Activated CD4-positive, alpha-beta T cell treated with anti-CD3 and anti-CD28 coated beads, Interleukin-2, amount 10 ng/mL, durations not matched to agents 7 days and 5 days (primary cell): Measurements from ENCODE around the gene TMEM156. TPM values are rescaled to one million over a fixed set of nuclear protein-coding genes. Genes with fewer than 3 reads are reported as not detected.
"Not testable (repeated sequence)": the region's sequence is repeated elsewhere in the genome, so short reads cannot be mapped to it uniquely, and the experiment has no call there.

ENCODE experiments used
- CTCF ChIA-PET: fragments of 350-600 bp; sonication (Branson Sonifier 250); formaldehyde crosslinking; loops from one replicate; lab custom pipeline; 2021; ENCODE audit warnings: antibody characterized with exemption; lab: Charles Lee
- POLR2A ChIA-PET: fragments of 350-600 bp; sonication (Branson Sonifier 250); formaldehyde crosslinking; loops from one replicate; lab custom pipeline; 2021; ENCODE audit warnings: antibody characterized with exemption; lab: Charles Lee
- DNase-seq: peaks from one replicate; pipeline ENCODE4 v3.0.0-alpha.2; 2020
- H3K27ac Mint-ChIP-seq: one replicate; pipeline ENCODE4 v1.8.0; 2021; ENCODE audit warnings: mild to moderate bottlenecking, moderate library complexity, mixed read lengths
- H3K27me3 Mint-ChIP-seq: one replicate; pipeline ENCODE4 v1.8.0; 2021; ENCODE audit warnings: mixed read lengths
- H3K36me3 Mint-ChIP-seq: one replicate; pipeline ENCODE4 v1.8.0; 2021; ENCODE audit warnings: low read depth, mixed read lengths
- H3K4me1 Mint-ChIP-seq: one replicate; pipeline ENCODE4 v1.8.0; 2021; ENCODE audit warnings: mixed read lengths
- H3K4me3 Mint-ChIP-seq: one replicate; pipeline ENCODE4 v1.8.0; 2021; ENCODE audit warnings: mild to moderate bottlenecking, moderate library complexity, mixed read lengths
- H3K9me3 Mint-ChIP-seq: one replicate; pipeline ENCODE4 v1.8.0; 2021; ENCODE audit warnings: mixed read lengths
- total RNA-seq, 2 experiments: library from RNA; stranded (reverse); gene quantifications; one replicate each; pipeline ENCODE4 v1.2.3, GENCODE V29; 2021

TMEM156 gene
- total RNA-seq, 2 experiments from 2014 or later, result 19.5 to 19.6 TPM

DNA sequence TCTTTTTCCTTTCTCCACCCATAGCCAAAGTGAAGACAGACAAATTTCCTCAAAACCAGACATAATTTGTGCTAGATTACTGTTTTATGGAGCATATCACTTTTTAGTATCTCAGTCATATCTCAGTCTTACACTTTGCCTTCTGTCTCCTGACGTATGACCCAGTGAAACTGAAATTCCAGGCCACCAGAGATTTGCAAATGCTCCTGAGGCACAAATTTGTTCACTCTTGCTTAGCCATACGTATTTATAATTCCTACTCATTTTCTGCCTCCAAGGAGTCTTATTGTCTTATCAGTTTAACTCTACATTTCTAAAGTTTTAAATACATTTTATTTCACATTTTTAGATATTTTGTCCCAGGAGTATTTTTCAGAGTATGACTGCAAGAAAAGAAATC lies 10.0 kb downstream of the TMEM156 start:
- H3K36me3 Mint-ChIP-seq, result peaks cover 50% of the 10 kb centered on the region
- ChIA-PET CTCF (no interaction called here), POLR2A (no interaction called here)
- peaks cover 16% of the 10 kb centered on the region for H3K4me1 Mint-ChIP-seq
- no peak overlapping the region for H3K4me3 Mint-ChIP-seq
- peaks cover 32% of the 10 kb centered on the region for H3K9me3 Mint-ChIP-seq
- no peaks in the 10 kb centered on the region for H3K27me3 Mint-ChIP-seq
- no peak overlapping the region for H3K27ac Mint-ChIP-seq
- no peak for DNase-seq

DNA sequence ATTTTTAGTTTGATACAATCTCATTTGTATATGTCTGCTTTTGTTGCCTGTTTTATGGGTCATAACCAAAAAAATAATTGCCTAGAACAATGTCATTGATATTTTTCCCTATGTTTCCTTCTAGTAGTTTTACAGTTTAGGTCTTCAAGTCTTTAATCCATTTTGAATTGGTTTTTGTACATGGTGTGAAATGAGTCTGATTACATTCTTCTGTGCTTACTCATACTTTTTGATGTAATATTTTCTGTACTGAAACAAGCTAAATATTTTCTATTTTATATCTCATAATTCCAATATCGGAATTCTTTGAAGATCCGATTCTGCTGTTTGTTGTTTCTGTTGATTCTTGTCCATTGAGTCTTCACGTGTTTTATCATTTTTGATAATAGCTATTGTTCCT lies 10.6 kb downstream of the TMEM156 start:
- Mint-ChIP-seq H3K27me3 (no peaks in the 10 kb centered on the region), H3K4me3 (no peak overlapping the region), H3K36me3 (peaks cover 49% of the 10 kb centered on the region), H3K9me3 (peaks cover 34% of the 10 kb centered on the region), H3K27ac (no peak overlapping the region), H3K4me1 (peaks cover 14% of the 10 kb centered on the region)
- POLR2A ChIA-PET, result no interaction called here
- CTCF ChIA-PET, result no interaction called here
- DNase-seq, result no peak

DNA sequence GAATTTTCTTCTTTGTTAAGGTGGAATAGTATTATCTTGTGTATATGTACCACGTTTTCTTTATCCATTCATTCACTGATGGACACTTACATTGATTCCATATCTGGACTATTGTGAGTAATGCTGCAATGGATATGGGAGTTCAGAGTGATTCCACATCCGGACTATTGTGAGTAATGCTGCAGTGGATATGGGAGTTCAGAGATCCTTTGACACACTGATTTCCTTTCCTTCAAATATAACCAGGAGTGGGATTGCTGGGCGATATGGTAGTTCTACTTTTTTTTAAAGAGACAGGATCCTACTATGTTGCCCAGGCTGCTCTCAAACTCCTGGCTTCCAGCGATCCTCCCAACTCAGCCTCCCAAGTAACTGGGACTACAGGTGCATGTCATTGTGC lies 12.1 kb downstream of the TMEM156 start:
- CTCF ChIA-PET, result no interaction called here
- Mint-ChIP-seq H3K27ac (no peak overlapping the region), H3K27me3 (no peaks in the 10 kb centered on the region), H3K9me3 (peaks cover 44% of the 10 kb centered on the region), H3K36me3 (peaks cover 59% of the 10 kb centered on the region), H3K4me1 (peaks cover 7% of the 10 kb centered on the region), H3K4me3 (no peak overlapping the region)
- no peak for DNase-seq
- POLR2A ChIA-PET, result no interaction called here

DNA sequence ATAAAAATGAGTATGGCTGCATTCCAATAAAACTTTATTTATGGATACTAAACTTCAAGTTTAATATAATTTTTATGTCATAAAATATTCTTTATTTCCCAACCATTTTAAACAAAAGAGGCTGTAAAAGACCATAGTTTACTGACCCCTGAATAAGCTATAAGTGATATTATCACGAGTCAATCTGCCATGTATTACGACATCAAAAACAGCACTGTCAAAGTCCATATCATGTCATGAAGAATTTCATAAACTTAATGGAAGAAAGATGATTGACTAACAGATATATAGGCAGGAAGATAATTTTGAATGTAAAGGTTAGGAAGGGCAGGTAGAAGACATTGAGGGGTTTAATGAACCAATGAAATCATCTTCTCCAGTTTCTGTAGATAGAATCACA lies 18.2 kb downstream of the TMEM156 start:
- no peaks in the 10 kb centered on the region for H3K27me3 Mint-ChIP-seq
- ChIA-PET POLR2A (no interaction called here), CTCF (no interaction called here)
- peaks cover 8% of the 10 kb centered on the region for H3K4me1 Mint-ChIP-seq
- no peak overlapping the region for H3K4me3 Mint-ChIP-seq
- H3K9me3 Mint-ChIP-seq, result peaks cover 31% of the 10 kb centered on the region
- peaks cover 62% of the 10 kb centered on the region for H3K36me3 Mint-ChIP-seq
- H3K27ac Mint-ChIP-seq, result no peak overlapping the region
- no peak for DNase-seq

DNA sequence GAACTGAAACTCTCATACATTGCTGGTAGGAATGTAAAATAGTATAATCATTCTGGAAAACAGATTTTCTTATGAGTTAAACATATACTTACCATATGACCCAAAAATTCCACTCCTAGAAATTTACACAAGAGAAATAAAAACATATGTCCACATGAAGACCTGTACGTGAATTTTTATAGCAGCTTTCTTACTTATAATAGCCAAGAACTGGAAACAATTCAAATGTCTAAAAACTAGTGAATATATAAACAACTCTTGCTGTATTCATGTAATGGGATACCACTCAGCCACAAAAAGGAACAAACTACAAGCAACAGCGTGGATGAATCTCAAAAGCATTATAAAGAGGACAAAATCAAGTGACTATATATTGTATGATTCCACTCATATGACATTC lies 27.5 kb downstream of the TMEM156 start:
- POLR2A ChIA-PET, result no interaction called here
- H3K9me3 Mint-ChIP-seq, result peaks cover 8% of the 10 kb centered on the region
- no peaks in the 10 kb centered on the region for H3K27me3 Mint-ChIP-seq
- H3K4me1 Mint-ChIP-seq, result peaks cover 7% of the 10 kb centered on the region
- H3K4me3 Mint-ChIP-seq, result no peak overlapping the region
- CTCF ChIA-PET, result no interaction called here
- peaks cover 45% of the 10 kb centered on the region for H3K36me3 Mint-ChIP-seq
- H3K27ac Mint-ChIP-seq, result no peak overlapping the region
- DNase-seq, result no peak

DNA sequence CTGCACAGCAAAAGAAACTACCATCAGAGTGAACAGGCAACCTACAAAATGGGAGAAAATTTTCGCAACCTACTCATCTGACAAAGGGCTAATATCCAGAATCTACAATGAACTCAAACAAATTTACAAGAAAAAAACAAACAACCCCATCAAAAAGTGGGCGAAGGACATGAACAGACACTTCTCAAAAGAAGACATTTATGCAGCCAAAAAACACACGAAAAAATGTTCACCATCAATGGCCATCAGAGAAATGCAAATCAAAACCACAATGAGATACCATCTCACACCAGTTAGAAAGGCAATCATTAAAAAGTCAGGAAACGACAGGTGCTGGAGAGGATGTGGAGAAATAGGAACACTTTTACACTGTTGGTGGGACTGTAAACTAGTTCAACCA lies 30.2 kb downstream of the TMEM156 start:
- CTCF ChIA-PET, result not testable (repeated sequence)

DNA sequence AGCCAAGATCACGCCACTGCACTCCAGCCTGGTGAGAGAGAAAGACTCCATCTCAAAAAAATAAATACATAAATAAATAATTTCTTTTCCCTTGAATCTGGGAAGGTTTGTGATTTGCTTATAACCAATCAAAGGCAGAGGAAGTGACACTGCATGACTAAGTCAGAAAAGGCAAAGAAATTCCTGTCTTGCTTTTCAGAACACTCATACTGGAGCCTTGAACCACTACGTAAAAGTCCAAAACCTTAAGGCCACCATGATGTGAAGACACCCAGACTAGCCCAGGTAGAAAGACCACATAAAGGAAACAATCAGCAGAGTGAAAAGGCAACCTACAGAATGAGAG lies 36.6 kb downstream of the TMEM156 start:
- peaks cover 54% of the 10 kb centered on the region for H3K36me3 Mint-ChIP-seq
- no peak overlapping the region for H3K27ac Mint-ChIP-seq
- ChIA-PET POLR2A (no interaction called here), CTCF (no interaction called here)
- peaks cover 3% of the 10 kb centered on the region for H3K4me1 Mint-ChIP-seq
- H3K9me3 Mint-ChIP-seq, result peaks cover 9% of the 10 kb centered on the region
- no peak for DNase-seq
- H3K27me3 Mint-ChIP-seq, result no peaks in the 10 kb centered on the region
- no peak overlapping the region for H3K4me3 Mint-ChIP-seq

More for the DNA sequence above, 30.2 kb downstream of the TMEM156 start:
- H3K4me3 Mint-ChIP-seq, H3K27me3 Mint-ChIP-seq, POLR2A ChIA-PET, H3K27ac Mint-ChIP-seq, H3K4me1 Mint-ChIP-seq, DNase-seq: not testable (repeated sequence)
- peaks cover 46% of the 10 kb centered on the region for H3K36me3 Mint-ChIP-seq
- H3K9me3 Mint-ChIP-seq, result peaks cover 15% of the 10 kb centered on the region

DNA sequence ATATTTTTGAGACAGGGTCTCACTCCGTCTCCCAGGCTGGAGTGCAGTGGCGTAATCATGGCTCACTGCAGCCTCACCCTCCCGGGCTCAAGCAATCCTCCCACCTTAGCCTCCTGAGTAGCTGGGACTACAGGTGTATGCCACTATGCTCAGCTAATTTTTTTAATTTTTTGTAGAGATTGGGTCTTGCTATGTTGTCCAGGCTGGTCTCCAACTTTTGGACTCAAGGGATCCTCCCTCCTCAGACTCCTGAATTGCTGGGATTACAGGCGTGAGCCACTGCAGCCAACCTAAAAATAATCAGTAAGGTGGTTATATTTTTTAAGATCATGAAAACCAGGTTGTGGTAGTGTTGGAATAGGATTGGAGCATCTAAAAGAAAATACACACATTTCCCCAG lies 38.1 kb downstream of the TMEM156 start:
- H3K4me3 Mint-ChIP-seq, result no peak overlapping the region
- no peak overlapping the region for H3K27ac Mint-ChIP-seq
- no peak for DNase-seq
- no peaks in the 10 kb centered on the region for H3K27me3 Mint-ChIP-seq
- peaks cover 7% of the 10 kb centered on the region for H3K4me1 Mint-ChIP-seq
- peaks cover 2% of the 10 kb centered on the region for H3K9me3 Mint-ChIP-seq
- H3K36me3 Mint-ChIP-seq, result peaks cover 50% of the 10 kb centered on the region
- CTCF ChIA-PET, result interaction anchor here (1.1 to 1.5 kb wide), 3 partner anchors 10 to 141 kb away, joined by 3 to 4 read pairs (median 3); no protein-coding TSS in a partner anchor
- POLR2A ChIA-PET, result no interaction called here

DNA sequence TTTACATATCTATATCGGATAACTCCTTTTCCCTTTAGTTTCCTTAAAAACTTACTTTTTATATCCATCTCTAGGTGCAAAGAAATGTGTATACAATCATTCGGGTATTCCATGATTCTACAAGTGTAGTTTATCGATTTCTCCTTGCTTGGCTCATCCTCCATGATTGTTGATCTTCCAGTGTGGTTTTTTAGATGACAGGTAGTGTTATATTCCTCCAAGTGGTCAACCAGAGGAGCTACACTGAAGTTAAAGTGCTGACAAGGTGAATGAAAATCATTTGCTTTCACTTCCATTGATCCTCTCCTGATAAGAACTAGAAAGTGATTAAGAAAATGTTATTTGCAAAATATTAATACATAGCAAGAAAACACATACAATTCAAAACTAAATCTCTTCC lies 38.5 kb downstream of the TMEM156 start:
- Mint-ChIP-seq H3K9me3 (peaks cover 2% of the 10 kb centered on the region), H3K4me1 (peaks cover 11% of the 10 kb centered on the region), H3K27me3 (no peaks in the 10 kb centered on the region), H3K4me3 (no peak overlapping the region), H3K27ac (no peak overlapping the region), H3K36me3 (peaks cover 52% of the 10 kb centered on the region)
- DNase-seq, result no peak
- ChIA-PET CTCF (interaction anchor here (1.1 to 1.5 kb wide), 3 partner anchors 10 to 141 kb away, joined by 3 to 4 read pairs (median 3); no protein-coding TSS in a partner anchor), POLR2A (no interaction called here)

DNA sequence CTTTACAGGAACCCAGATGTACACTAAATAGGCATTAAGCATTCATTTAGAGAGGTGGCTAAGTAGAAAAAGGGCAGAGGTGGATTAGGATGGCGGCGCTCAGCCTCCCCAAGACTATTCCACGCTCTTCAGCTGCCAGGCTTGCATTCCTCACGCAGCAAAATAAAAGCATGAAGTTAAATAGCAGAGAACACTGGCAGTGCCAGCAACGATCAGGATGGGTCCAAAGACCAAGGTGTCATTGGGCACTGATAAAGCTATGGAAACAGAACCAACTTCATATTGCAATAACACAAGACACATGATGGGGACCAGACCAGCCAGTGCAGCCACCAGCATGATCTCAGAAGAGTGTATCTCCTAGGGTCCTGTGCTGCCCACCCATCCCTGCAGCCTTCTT lies 42.0 kb downstream of the TMEM156 start:
- H3K9me3 Mint-ChIP-seq, result no peaks in the 10 kb centered on the region
- POLR2A ChIA-PET, result no interaction called here
- DNase-seq, result no peak
- H3K27me3 Mint-ChIP-seq, result no peaks in the 10 kb centered on the region
- H3K27ac Mint-ChIP-seq, result no peak overlapping the region
- H3K4me3 Mint-ChIP-seq, result no peak overlapping the region
- H3K4me1 Mint-ChIP-seq, result peaks cover 38% of the 10 kb centered on the region
- CTCF ChIA-PET, result interaction anchor here (0.5 to 0.9 kb wide), 2 partner anchors 10 to 1666 kb away, joined by 3 read pairs; no protein-coding TSS in a partner anchor
- H3K36me3 Mint-ChIP-seq, result peaks cover 59% of the 10 kb centered on the region

DNA sequence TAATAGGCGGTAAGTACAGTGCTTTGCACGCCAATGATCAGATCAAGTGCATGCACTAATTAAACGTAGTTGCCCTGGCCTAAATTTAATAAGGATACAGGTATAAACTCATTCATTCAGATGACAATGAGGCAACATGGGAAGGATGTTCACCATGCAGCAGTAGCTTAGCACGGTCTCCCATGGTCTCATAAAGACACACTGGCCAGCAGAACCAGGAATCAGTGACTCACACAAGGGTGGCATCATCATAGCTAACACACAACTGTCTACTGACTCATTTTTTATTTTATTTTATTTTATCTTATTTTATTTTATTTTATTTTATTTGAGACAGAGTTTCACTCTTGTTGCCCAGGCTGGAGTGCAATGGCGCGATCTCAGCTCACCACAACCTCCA lies 42.7 kb downstream of the TMEM156 start:
- DNase-seq, result no peak
- peaks cover 55% of the 10 kb centered on the region for H3K36me3 Mint-ChIP-seq
- ChIA-PET POLR2A (no interaction called here), CTCF (interaction anchor here (0.9 to 1.2 kb wide), 2 partner anchors 9 to 47 kb away, joined by 3 read pairs; no protein-coding TSS in a partner anchor)
- H3K4me3 Mint-ChIP-seq, result no peak overlapping the region
- no peaks in the 10 kb centered on the region for H3K27me3 Mint-ChIP-seq
- no peak overlapping the region for H3K27ac Mint-ChIP-seq
- no peaks in the 10 kb centered on the region for H3K9me3 Mint-ChIP-seq
- H3K4me1 Mint-ChIP-seq, result peaks cover 43% of the 10 kb centered on the region

DNA sequence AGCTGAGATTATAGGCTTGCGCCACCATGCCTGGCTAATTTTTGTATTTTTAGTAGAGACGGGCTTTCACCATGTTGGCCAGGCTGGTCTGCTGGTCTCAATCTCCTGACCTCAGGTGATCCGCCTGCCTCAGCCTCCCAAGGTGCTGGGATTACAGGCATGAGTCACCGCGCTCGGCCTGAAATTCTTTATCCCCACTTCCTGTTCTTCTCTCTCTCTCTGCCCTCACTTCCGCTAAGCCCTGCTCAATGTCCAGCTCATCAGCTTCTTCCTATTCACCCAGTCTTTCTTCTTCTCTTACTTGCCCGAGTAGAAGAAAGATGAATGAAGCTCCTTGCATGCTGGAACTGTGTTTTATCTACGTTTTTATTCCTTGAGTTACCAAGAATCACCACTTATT lies 43.9 kb downstream of the TMEM156 start:
- CTCF ChIA-PET, result interaction anchor here (1.0 to 1.4 kb wide), 3 partner anchors 40 to 84 kb away, joined by 3 to 6 read pairs (median 3); no protein-coding TSS in a partner anchor
- DNase-seq, H3K9me3 Mint-ChIP-seq, POLR2A ChIA-PET, H3K27me3 Mint-ChIP-seq, H3K27ac Mint-ChIP-seq, H3K4me3 Mint-ChIP-seq: not testable (repeated sequence)
- Mint-ChIP-seq H3K36me3 (peaks cover 55% of the 10 kb centered on the region), H3K4me1 (peaks cover 50% of the 10 kb centered on the region)

DNA sequence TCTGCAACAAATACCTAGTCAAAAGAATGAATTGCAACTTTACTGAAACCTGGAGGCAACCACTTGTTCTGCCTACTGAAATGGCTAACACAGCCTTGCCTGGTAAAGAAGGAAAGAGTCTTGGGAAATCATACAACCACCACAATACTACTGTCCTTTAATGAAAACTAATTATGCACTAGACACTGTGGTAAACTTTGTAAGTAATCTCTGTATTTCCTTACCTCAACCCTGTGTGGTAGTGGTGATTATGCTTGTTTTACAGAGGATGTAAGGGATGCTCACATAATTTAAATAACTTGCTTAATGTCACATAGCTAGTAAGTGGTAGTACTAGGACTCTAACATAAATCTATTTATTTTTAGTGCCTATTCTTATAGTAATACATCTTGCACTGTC lies 44.7 kb downstream of the TMEM156 start:
- H3K27ac Mint-ChIP-seq, result peak overlapping the region; percentile 68
- H3K4me3 Mint-ChIP-seq, result no peak overlapping the region

More for the DNA sequence above, 44.7 kb downstream of the TMEM156 start:
- DNase-seq, result no peak
- ChIA-PET POLR2A (interaction anchor here (0.6 kb wide), 1 partner anchor 61 kb away, joined by 3 read pairs; no protein-coding TSS in a partner anchor), CTCF (interaction anchor here (1.0 to 1.4 kb wide), 2 partner anchors 40 to 76 kb away, joined by 3 to 6 read pairs; no protein-coding TSS in a partner anchor)
- Mint-ChIP-seq H3K9me3 (no peaks in the 10 kb centered on the region), H3K36me3 (peaks cover 58% of the 10 kb centered on the region), H3K4me1 (peaks cover 54% of the 10 kb centered on the region), H3K27me3 (no peaks in the 10 kb centered on the region)
